ENCODE measurements around the gene DDAH1.

DNA sequence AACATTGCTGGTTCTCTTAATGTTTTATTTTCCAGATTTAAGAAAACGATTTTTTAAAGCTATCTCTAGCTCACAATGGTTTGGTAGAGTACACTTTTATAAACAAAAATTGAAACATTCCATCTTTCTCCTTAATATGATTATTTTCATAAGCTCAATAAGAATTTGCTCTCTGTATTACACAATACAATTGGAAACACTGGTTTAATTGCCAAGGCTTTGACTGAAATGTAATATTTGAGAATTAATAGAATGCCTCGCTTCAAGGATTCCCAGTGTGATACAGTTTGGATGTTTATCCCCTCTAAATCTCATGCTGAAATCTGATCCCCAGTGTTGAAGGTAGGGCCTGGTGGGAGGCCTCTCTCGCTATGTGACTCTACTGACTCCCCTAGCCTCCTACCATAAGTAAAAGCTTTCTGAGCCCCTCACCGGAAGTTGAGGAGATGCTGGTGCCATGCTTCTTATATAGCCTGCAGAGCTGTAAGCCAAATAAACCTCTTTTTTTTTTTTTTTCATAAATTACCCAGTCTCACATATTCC is 67.4 kb downstream of the DDAH1 start:
- TF ChIP-seq, protein P1, sequence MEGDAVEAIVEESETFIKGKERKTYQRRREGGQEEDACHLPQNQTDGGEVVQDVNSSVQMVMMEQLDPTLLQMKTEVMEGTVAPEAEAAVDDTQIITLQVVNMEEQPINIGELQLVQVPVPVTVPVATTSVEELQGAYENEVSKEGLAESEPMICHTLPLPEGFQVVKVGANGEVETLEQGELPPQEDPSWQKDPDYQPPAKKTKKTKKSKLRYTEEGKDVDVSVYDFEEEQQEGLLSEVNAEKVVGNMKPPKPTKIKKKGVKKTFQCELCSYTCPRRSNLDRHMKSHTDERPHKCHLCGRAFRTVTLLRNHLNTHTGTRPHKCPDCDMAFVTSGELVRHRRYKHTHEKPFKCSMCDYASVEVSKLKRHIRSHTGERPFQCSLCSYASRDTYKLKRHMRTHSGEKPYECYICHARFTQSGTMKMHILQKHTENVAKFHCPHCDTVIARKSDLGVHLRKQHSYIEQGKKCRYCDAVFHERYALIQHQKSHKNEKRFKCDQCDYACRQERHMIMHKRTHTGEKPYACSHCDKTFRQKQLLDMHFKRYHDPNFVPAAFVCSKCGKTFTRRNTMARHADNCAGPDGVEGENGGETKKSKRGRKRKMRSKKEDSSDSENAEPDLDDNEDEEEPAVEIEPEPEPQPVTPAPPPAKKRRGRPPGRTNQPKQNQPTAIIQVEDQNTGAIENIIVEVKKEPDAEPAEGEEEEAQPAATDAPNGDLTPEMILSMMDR (IDR thresholded peaks at IDR 0.05; ENCODE audit: insufficient read depth, low read length, poor library complexity, severe bottlenecking) = no peak
- TF ChIP-seq EZH2phosphoT487 (conservative IDR thresholded peaks at IDR 0.05; ENCODE audit: low read length) = no peak

All from SU-DHL-6 (cell line).